ENCODE measurements around the gene SERPIND1.
"Not testable (repeated sequence)": the region's sequence is repeated elsewhere in the genome, so short reads cannot be mapped to it uniquely, and the experiment has no call there.

The SERPIND1 gene, protein sequence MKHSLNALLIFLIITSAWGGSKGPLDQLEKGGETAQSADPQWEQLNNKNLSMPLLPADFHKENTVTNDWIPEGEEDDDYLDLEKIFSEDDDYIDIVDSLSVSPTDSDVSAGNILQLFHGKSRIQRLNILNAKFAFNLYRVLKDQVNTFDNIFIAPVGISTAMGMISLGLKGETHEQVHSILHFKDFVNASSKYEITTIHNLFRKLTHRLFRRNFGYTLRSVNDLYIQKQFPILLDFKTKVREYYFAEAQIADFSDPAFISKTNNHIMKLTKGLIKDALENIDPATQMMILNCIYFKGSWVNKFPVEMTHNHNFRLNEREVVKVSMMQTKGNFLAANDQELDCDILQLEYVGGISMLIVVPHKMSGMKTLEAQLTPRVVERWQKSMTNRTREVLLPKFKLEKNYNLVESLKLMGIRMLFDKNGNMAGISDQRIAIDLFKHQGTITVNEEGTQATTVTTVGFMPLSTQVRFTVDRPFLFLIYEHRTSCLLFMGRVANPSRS

GRCh38 chr22:20773793-20774212, at the start of gene SERPIND1:
Gene SERPIND1, plus strand, starts transcription at chr22:20774113. Its CDS starts 5,200 bp downstream, at chr22:20779313.
- H3K27ac Mint-ChIP-seq: no peak within 1 kb of the TSS

GRCh38 chr22:20724676-20725454, 49.0 kb upstream of the SERPIND1 start:
- intact Hi-C loops (cut with micrococcal nuclease): no loop called here
- peaks cover 85% of the 10 kb centered on the region for H3K36me3 Mint-ChIP-seq (ENCODE audit: low read depth)
- H3K27me3 Mint-ChIP-seq: no peaks in the 10 kb centered on the region
- H3K4me1 Mint-ChIP-seq (ENCODE audit: low read depth): no peaks in the 10 kb centered on the region
- H3K9me3 Mint-ChIP-seq: no peaks in the 10 kb centered on the region
- H3K4me3 Mint-ChIP-seq: no peak overlapping the region
- H3K27ac Mint-ChIP-seq: no peak overlapping the region

More at GRCh38 chr22:20773793-20774212, at the start of gene SERPIND1:
- no peaks in the 10 kb centered on the region for H3K27me3 Mint-ChIP-seq
- no peak within 1 kb of the TSS for H3K4me3 Mint-ChIP-seq
- intact Hi-C loops (cut with micrococcal nuclease): no loop called here
- peaks cover 14% of the 10 kb centered on the region for H3K4me1 Mint-ChIP-seq (ENCODE audit: low read depth)
- peaks cover 92% of the 10 kb centered on the region for H3K36me3 Mint-ChIP-seq (ENCODE audit: low read depth)
- H3K9me3 Mint-ChIP-seq: peaks cover 9% of the 10 kb centered on the region

- H3K4me3 Mint-ChIP-seq: no peak overlapping the region
- H3K27me3 Mint-ChIP-seq: no peaks in the 10 kb centered on the region
- H3K4me1 Mint-ChIP-seq (ENCODE audit: low read depth): no peaks in the 10 kb centered on the region
- H3K9me3 Mint-ChIP-seq: no peaks in the 10 kb centered on the region
- peaks cover 87% of the 10 kb centered on the region for H3K36me3 Mint-ChIP-seq (ENCODE audit: low read depth)
- intact Hi-C loops (cut with micrococcal nuclease): no loop called here
- no peak overlapping the region for H3K27ac Mint-ChIP-seq
These were observed 47.8 kb upstream of the SERPIND1 start for GRCh38 chr22:20725987-20726558.

DNA sequence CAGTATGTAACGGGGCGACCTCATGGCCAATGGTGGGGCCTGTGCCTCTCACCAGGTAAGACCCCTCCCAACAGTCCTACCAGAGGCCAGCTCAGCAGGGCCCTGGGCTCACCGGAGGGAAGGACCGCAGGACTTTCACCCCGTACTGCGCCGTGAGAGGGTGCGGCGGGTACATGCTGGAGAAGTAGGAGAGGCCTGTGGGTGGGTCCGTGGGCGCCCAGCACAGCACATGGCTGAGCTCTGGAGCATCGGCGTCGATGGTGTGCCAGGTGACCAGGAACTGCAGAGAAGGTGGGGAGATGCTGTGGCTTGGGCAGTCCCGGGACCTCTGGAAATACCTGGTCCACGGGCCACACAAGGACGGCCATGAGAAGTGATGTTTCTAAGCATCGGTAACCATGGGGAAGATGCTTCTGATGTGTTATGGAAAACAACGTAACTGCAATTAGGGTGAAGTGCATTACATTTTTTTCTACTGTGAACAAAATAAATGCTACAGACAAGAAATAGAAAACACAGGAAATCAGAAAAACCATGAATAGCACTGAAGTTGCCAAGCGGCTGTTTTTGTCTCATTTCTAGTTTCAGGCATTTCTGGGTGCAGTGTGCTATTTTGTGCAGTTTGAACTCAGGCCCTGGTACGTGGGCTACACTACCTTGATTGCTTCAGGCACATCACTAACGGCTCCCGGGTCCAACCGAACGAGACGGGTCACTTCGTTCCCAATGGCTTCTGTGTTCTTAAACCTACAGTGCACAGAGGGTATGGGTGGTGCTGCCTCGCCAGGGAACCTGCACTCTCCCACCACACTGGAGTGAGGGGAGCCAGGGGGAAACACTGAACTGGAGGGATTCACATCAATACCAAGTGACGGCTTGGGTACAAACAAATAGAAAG, 46.5 kb upstream of the SERPIND1 start:
- H3K27me3 Mint-ChIP-seq: no peaks in the 10 kb centered on the region
- H3K36me3 Mint-ChIP-seq (ENCODE audit: low read depth): peaks cover 86% of the 10 kb centered on the region
- no peak overlapping the region for H3K4me3 Mint-ChIP-seq
- H3K27ac Mint-ChIP-seq: no peak overlapping the region
- H3K4me1 Mint-ChIP-seq (ENCODE audit: low read depth): no peaks in the 10 kb centered on the region
- intact Hi-C loops (cut with micrococcal nuclease): no loop called here
- H3K9me3 Mint-ChIP-seq: no peaks in the 10 kb centered on the region

GRCh38 chr22:20728523-20729190, 45.3 kb upstream of the SERPIND1 start:
- Mint-ChIP-seq H3K9me3 (no peaks in the 10 kb centered on the region), H3K27ac (no peak overlapping the region), H3K4me3 (no peak overlapping the region), H3K36me3 (ENCODE audit: low read depth) (peaks cover 89% of the 10 kb centered on the region), H3K4me1 (ENCODE audit: low read depth) (peaks cover 3% of the 10 kb centered on the region), H3K27me3 (no peaks in the 10 kb centered on the region)
- intact Hi-C loops (cut with micrococcal nuclease): no loop called here

GRCh38 chr22:20729194-20729593, 44.7 kb upstream of the SERPIND1 start:
- Mint-ChIP-seq H3K4me1 (ENCODE audit: low read depth) (peaks cover 6% of the 10 kb centered on the region), H3K4me3 (no peak overlapping the region), H3K27me3 (no peaks in the 10 kb centered on the region), H3K36me3 (ENCODE audit: low read depth) (peaks cover 92% of the 10 kb centered on the region), H3K27ac (no peak overlapping the region), H3K9me3 (no peaks in the 10 kb centered on the region)
- intact Hi-C loops (cut with micrococcal nuclease): no loop called here

DNA sequence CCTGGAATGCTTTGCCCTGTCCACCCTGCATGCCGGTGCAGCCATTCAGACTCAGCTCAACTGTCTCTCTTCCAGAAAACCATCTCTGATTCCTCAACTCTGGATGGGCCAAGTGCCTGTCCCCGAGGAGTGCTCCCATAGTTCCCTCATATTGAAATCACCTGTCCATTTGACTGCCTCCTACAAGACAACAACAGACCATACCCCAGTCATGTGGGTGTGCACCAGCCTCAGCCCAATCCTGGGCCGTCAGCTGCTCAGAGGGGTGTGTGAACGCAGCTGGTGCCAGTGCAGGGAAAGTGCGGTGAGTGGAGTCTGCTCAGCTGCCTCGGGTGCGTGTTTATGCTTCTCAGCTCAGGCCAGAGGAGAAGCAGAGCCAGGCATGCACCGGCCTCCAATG, 41.5 kb upstream of the SERPIND1 start:
- not testable (repeated sequence) for H3K27ac Mint-ChIP-seq, H3K9me3 Mint-ChIP-seq
- H3K4me1 Mint-ChIP-seq (ENCODE audit: low read depth): peaks cover 20% of the 10 kb centered on the region

GRCh38 chr22:20735356-20736162, 38.4 kb upstream of the SERPIND1 start:
- H3K4me3 Mint-ChIP-seq; H3K9me3 Mint-ChIP-seq; intact Hi-C loops (cut with micrococcal nuclease); H3K27me3 Mint-ChIP-seq: not testable (repeated sequence)
- H3K36me3 Mint-ChIP-seq (ENCODE audit: low read depth): peaks cover 73% of the 10 kb centered on the region
- H3K4me1 Mint-ChIP-seq (ENCODE audit: low read depth): peaks cover 33% of the 10 kb centered on the region
- peak overlapping the region; percentile 20 for H3K27ac Mint-ChIP-seq

More for the DNA sequence above, 41.5 kb upstream of the SERPIND1 start:
- intact Hi-C loops (cut with micrococcal nuclease); H3K27me3 Mint-ChIP-seq; H3K4me3 Mint-ChIP-seq: not testable (repeated sequence)
- H3K36me3 Mint-ChIP-seq (ENCODE audit: low read depth): peaks cover 77% of the 10 kb centered on the region

DNA sequence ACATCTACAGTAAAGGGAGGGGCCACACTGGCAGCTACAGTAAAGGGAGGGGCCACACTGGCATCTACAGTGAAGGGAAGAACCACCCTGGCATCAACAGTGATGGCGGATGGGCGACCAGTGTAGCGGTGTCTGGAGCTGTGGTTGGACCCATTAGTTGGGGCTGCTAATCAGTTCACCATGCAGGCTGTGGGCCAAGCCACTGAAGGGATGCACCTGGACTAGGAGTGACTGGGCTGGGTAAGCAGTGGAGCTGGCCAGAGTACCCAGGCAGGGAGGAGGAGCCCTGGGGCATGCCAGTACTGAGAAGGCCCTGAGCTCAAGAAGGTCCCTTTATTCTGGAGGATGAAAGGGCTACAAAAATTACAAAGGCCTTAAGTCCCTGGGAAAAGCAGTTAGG, 37.0 kb upstream of the SERPIND1 start:
- Mint-ChIP-seq H3K36me3 (ENCODE audit: low read depth) (peaks cover 78% of the 10 kb centered on the region), H3K9me3 (peaks cover 14% of the 10 kb centered on the region), H3K4me1 (ENCODE audit: low read depth) (peaks cover 33% of the 10 kb centered on the region), H3K27ac (peak overlapping the region; percentile 50)
- H3K27me3 Mint-ChIP-seq; intact Hi-C loops (cut with micrococcal nuclease); H3K4me3 Mint-ChIP-seq: not testable (repeated sequence)

DNA sequence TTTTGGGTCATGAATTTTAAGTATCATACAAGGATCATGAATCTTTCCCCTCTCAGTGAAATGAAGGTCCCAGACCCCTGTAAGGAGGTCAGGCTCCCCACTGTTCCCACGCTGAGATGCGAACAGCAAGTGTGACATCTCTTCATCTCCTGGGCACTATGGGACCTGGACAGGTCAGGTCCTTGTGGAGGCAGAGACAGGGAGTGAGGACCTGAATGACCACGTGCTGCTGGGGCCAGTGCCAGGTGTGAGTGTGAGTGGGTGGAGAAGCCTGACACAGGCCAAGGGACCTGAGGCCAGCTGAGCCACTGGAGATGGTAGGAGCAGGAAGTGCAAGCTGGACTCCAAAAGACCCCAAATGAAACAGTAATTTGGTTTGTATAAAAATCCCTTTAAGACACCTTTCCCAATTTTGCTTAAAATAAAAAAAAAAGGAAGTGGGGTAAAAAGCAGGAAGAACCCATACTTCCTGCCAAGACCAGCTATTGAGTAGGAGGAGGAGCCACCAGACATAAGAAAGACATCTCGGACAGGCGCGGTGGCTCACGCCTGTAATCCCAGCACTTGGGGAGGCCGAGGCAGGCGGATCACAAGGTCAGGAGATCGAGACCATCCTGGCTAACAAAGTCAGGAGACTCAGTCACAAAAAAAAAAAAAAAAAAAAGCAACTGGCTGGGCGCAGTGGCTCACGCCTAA, 35.4 kb upstream of the SERPIND1 start:
- no peaks in the 10 kb centered on the region for H3K27me3 Mint-ChIP-seq
- H3K4me1 Mint-ChIP-seq (ENCODE audit: low read depth): peaks cover 31% of the 10 kb centered on the region
- intact Hi-C loops (cut with micrococcal nuclease): no loop called here
- peak overlapping the region; percentile 52 for H3K4me3 Mint-ChIP-seq
- H3K9me3 Mint-ChIP-seq: peaks cover 14% of the 10 kb centered on the region
- H3K36me3 Mint-ChIP-seq (ENCODE audit: low read depth): peaks cover 80% of the 10 kb centered on the region
- peak overlapping the region; percentile 67 for H3K27ac Mint-ChIP-seq

- Mint-ChIP-seq H3K27ac (no peak overlapping the region), H3K4me1 (ENCODE audit: low read depth) (peaks cover 32% of the 10 kb centered on the region), H3K9me3 (peaks cover 14% of the 10 kb centered on the region), H3K27me3 (no peaks in the 10 kb centered on the region), H3K36me3 (ENCODE audit: low read depth) (peaks cover 92% of the 10 kb centered on the region), H3K4me3 (no peak overlapping the region)
- intact Hi-C loops (cut with micrococcal nuclease): loop anchor here (5.0 kb wide), 1 partner anchor 178 kb away; no protein-coding TSS in a partner anchor
These were observed 33.5 kb upstream of the SERPIND1 start for GRCh38 chr22:20740222-20740951.
